ENCODE data around the gene USP17L20.
"Not testable (repeated sequence)": the region's sequence is repeated elsewhere in the genome, so short reads cannot be mapped to it uniquely, and the experiment has no call there.

The USP17L20 gene, protein sequence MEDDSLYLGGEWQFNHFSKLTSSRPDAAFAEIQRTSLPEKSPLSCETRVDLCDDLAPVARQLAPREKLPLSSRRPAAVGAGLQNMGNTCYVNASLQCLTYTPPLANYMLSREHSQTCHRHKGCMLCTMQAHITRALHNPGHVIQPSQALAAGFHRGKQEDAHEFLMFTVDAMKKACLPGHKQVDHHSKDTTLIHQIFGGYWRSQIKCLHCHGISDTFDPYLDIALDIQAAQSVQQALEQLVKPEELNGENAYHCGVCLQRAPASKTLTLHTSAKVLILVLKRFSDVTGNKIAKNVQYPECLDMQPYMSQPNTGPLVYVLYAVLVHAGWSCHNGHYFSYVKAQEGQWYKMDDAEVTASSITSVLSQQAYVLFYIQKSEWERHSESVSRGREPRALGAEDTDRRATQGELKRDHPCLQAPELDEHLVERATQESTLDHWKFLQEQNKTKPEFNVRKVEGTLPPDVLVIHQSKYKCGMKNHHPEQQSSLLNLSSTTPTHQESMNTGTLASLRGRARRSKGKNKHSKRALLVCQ

DNA sequence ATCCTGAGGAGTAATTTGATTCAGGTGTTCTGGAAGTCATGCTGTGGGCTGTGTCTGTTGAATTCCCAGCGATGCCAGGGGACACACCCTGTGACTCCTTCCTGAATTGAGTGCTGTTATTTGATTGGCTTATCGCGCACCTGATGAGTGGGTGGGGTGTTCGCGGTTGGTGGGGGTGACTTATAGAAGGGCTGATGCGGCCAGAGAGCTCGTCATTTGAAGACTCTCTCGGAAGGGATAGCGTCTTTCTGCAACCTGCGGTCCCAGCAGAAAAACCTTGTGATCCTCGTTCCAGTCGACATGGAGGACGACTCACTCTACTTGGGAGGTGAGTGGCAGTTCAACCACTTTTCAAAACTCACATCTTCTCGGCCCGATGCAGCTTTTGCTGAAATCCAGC is at the start of gene USP17L20:
Gene USP17L20, plus strand, starts transcription at position 301 of the 400 bp plus-strand sequence. Its CDS starts 0 bp downstream, at position 301.
- DNase-seq (ENCODE audit: low read depth in 3 of 3): not testable (repeated sequence)

DNA sequence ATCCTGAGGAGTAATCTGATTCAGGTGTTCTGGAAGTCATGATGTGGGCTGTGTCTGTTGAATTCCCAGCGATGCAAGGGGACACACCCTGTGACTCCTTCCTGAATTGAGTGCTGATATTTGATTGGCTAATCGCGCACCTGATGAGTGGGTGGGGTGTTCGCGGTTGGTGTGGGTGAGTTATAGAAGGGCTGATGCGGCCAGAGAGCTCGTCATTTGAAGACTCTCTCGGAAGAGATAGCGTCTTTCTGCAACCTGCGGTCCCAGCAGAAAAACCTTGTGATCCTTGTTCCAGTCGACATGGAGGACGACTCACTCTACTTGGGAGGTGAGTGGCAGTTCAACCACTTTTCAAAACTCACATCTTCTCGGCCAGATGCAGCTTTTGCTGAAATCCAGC is 47.6 kb upstream of the USP17L20 start, which contains the start of gene USP17L10:
Gene USP17L10, plus strand, starts transcription at position 301 of the 400 bp plus-strand sequence. Its CDS starts 0 bp downstream, at position 301.
- not testable (repeated sequence) for DNase-seq (ENCODE audit: low read depth in 3 of 3)

DNA sequence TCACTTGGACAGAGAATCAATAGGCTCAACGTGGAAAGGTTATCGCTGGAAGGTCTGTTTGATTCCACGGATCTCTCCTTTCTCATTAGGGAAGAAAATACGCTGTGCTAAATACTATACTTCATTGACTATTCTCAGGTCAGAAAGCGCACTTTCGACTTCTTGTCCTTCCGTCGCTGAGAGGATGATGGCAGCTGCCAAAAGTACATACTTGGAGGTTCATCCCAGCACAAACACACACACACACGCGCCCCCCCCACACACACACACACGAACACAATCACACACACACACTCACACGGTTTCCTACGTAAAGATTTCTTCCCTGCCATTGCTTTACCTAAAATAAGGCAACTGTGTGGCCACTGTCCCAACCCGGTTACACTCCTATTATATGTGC is 43.2 kb upstream of the USP17L20 start:
- not testable (repeated sequence) for DNase-seq (ENCODE audit: low read depth in 3 of 3)

DNA sequence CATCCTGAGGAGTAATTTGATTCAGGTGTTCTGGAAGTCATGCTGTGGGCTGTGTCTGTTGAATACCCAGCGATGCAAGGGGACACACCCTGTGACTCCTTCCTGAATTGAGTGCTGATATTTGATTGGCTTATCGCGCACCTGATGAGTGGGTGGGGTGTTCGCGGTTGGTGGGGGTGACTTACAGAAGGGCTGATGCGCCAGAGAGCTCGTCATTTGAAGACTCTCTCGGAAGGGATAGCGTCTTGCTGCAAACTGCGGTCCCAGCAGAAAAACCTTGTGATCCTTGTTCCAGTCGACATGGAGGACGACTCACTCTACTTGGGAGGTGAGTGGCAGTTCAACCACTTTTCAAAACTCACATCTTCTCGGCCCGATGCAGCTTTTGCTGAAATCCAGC is 42.8 kb upstream of the USP17L20 start, which contains the start of gene USP17L11:
Gene USP17L11, plus strand, starts transcription at position 301 of the 400 bp plus-strand sequence. Its CDS starts 0 bp downstream, at position 301.
- DNase-seq (ENCODE audit: low read depth in 3 of 3): not testable (repeated sequence)

DNA sequence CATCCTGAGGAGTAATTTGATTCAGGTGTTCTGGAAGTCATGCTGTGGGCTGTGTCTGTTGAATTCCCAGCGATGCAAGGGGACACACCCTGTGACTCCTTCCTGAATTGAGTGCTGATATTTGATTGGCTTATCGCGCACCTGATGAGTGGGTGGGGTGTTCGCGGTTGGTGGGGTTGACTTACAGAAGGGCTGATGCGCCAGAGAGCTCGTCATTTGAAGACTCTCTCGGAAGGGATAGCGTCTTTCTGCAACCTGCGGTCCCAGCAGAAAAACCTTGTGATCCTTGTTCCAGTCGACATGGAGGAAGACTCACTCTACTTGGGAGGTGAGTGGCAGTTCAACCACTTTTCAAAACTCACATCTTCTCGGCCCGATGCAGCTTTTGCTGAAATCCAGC is 38.1 kb upstream of the USP17L20 start, which contains the start of gene USP17L12:
Gene USP17L12, plus strand, starts transcription at position 301 of the 400 bp plus-strand sequence. Its CDS starts 0 bp downstream, at position 301.
- not testable (repeated sequence) for DNase-seq (ENCODE audit: low read depth in 3 of 3)

DNA sequence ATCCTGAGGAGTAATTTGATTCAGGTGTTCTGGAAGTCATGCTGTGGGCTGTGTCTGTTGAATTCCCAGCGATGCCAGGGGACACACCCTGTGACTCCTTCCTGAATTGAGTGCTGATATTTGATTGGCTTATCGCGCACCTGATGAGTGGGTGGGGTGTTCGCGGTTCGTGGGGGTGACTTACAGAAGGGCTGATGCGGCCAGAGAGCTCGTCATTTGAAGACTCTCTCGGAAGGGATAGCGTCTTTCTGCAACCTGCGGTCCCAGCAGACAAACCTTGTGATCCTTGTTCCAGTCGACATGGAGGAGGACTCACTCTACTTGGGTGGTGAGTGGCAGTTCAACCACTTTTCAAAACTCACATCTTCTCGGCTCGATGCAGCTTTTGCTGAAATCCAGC is 33.3 kb upstream of the USP17L20 start, which contains the start of gene USP17L13:
Gene USP17L13, plus strand, starts transcription at position 301 of the 400 bp plus-strand sequence. Its CDS starts 0 bp downstream, at position 301.
- DNase-seq (ENCODE audit: low read depth in 3 of 3): not testable (repeated sequence)

DNA sequence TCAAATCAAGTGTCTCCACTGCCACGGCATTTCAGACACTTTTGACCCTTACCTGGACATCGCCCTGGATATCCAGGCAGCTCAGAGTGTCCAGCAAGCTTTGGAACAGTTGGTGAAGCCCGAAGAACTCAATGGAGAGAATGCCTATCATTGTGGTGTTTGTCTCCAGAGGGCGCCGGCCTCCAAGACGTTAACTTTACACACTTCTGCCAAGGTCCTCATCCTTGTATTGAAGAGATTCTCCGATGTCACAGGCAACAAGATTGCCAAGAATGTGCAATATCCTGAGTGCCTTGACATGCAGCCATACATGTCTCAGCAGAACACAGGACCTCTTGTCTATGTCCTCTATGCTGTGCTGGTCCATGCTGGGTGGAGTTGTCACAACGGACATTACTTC is 27.7 kb upstream of the USP17L20 start:
- DNase-seq (ENCODE audit: low read depth in 3 of 3): not testable (repeated sequence)

DNA sequence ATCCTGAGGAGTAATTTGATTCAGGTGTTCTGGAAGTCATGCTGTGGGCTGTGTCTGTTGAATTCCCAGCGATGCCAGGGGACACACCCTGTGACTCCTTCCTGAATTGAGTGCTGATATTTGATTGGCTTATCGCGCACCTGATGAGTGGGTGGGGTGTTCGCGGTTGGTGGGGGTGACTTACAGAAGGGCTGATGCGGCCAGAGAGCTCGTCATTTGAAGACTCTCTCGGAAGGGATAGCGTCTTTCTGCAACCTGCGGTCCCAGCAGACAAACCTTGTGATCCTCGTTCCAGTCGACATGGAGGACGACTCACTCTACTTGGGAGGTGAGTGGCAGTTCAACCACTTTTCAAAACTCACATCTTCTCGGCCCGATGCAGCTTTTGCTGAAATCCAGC is 23.8 kb upstream of the USP17L20 start, which contains the start of gene USP17L15:
Gene USP17L15, plus strand, starts transcription at position 301 of the 400 bp plus-strand sequence. Its CDS starts 0 bp downstream, at position 301.
- DNase-seq (ENCODE audit: low read depth in 3 of 3): not testable (repeated sequence)

DNA sequence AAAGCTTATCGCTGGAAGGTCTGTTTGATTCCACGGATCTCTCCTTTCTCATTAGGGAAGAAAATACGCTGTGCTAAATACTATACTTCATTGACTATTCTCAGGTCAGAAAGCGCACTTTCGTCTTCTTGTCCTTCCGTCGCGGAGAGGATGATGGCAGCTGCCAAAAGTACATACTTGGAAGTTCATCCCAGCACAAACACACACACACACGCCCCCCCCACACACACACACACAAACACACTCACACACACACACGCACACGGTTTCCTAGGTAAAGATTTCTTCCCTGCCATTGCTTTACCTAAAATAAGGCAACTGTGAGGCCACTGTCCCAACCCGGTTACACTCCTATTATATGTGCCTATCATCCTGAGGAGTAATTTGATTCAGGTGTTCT is 19.5 kb upstream of the USP17L20 start:
- DNase-seq (ENCODE audit: low read depth in 3 of 3): not testable (repeated sequence)

DNA sequence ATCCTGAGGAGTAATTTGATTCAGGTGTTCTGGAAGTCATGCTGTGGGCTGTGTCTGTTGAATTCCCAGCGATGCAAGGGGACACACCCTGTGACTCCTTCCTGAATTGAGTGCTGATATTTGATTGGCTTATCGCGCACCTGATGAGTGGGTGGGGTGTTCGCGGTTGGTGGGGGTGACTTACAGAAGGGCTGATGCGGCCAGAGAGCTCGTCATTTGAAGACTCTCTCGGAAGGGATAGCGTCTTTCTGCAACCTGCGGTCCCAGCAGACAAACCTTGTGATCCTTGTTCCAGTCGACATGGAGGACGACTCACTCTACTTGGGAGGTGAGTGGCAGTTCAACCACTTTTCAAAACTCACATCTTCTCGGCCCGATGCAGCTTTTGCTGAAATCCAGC is 14.3 kb upstream of the USP17L20 start, which contains the start of gene USP17L17:
Gene USP17L17, plus strand, starts transcription at position 301 of the 400 bp plus-strand sequence. Its CDS starts 0 bp downstream, at position 301.
- not testable (repeated sequence) for DNase-seq (ENCODE audit: low read depth in 3 of 3)

DNA sequence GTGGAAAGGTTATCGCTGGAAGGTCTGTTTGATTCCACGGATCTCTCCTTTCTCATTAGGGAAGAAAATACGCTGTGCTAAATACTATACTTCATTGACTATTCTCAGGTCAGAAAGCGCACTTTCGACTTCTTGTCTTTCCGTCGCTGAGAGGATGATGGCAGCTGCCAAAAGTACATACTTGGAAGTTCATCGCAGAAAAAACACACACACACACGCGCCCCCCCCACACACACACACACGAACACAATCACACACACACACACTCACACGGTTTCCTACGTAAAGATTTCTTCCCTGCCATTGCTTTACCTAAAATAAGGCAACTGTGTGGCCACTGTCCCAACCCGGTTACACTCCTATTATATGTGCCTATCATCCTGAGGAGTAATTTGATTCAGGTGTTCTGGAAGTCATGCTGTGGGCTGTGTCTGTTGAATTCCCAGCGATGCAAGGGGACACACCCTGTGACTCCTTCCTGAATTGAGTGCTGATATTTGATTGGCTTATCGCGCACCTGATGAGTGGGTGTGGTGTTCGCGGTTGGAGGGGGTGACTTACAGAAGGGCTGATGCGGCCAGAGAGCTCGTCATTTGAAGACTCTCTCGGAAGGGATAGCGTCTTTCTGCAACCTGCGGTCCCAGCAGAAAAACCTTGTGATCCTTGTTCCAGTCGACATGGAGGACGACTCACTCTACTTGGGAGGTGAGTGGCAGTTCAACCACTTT is 9.8 kb upstream of the USP17L20 start, which contains the start of gene USP17L18:
Gene USP17L18, plus strand, starts transcription at position 678 of the 728 bp plus-strand sequence. Its CDS starts 0 bp downstream, at position 678.
- not testable (repeated sequence) for DNase-seq (ENCODE audit: low read depth in 3 of 3)

DNA sequence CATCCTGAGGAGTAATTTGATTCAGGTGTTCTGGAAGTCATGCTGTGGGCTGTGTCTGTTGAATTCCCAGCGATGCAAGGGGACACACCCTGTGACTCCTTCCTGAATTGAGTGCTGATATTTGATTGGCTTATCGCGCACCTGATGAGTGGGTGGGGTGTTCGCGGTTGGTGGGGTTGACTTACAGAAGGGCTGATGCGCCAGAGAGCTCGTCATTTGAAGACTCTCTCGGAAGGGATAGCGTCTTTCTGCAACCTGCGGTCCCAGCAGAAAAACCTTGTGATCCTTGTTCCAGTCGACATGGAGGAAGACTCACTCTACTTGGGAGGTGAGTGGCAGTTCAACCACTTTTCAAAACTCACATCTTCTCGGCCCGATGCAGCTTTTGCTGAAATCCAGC is 4.8 kb upstream of the USP17L20 start, which contains the start of gene USP17L19:
Gene USP17L19, plus strand, starts transcription at position 301 of the 400 bp plus-strand sequence. Its CDS starts 0 bp downstream, at position 301.
- not testable (repeated sequence) for DNase-seq (ENCODE audit: low read depth in 3 of 3)

DNA sequence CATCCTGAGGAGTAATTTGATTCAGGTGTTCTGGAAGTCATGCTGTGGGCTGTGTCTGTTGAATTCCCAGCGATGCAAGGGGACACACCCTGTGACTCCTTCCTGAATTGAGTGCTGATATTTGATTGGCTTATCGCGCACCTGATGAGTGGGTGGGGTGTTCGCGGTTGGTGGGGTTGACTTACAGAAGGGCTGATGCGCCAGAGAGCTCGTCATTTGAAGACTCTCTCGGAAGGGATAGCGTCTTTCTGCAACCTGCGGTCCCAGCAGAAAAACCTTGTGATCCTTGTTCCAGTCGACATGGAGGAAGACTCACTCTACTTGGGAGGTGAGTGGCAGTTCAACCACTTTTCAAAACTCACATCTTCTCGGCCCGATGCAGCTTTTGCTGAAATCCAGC is 4.6 kb downstream of the USP17L20 start, which contains the start of gene USP17L21:
Gene USP17L21, plus strand, starts transcription at position 301 of the 400 bp plus-strand sequence. Its CDS starts 0 bp downstream, at position 301.
- DNase-seq (ENCODE audit: low read depth in 3 of 3): not testable (repeated sequence)

DNA sequence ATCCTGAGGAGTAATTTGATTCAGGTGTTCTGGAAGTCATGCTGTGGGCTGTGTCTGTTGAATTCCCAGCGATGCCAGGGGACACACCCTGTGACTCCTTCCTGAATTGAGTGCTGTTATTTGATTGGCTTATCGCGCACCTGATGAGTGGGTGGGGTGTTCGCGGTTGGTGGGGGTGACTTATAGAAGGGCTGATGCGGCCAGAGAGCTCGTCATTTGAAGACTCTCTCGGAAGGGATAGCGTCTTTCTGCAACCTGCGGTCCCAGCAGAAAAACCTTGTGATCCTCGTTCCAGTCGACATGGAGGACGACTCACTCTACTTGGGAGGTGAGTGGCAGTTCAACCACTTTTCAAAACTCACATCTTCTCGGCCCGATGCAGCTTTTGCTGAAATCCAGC is 9.4 kb downstream of the USP17L20 start, which contains the start of gene USP17L22:
Gene USP17L22, plus strand, starts transcription at position 301 of the 400 bp plus-strand sequence. Its CDS starts 0 bp downstream, at position 301.
- DNase-seq (ENCODE audit: low read depth in 3 of 3): not testable (repeated sequence)

DNA sequence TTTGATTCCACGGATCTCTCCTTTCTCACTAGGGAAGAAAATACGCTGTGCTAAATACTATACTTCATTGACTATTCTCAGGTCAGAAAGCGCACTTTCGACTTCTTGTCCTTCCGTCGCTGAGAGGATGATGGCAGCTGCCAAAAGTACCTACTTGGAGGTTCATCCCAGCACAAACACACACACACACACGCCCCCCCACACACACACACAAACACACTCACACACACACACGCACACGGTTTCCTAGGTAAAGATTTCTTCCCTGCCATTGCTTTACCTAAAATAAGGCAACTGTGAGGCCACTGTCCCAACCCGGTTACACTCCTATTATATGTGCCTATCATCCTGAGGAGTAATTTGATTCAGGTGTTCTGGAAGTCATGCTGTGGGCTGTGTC is 13.8 kb downstream of the USP17L20 start:
- DNase-seq (ENCODE audit: low read depth in 3 of 3): not testable (repeated sequence)

Measured in stimulated activated CD4-positive, alpha-beta T cell treated with anti-CD3 and anti-CD28 coated beads, TNF-alpha, amount 100 ng/mL, for 4 hours (primary cell).